ENCODE results near the gene PRDM10.

Gene PRDM10

GRCh38 chr11:129853518-129854231 is 149.0 kb downstream of the PRDM10 start:
- TF ChIP-seq CTCF (IDR thresholded peaks at IDR 0.05; ENCODE audit: low read depth, low read length, missing control alignments): no peak
- DNase-seq (ENCODE audit: low read depth): no peak
- H3K4me3 ChIP-seq (ENCODE audit: low read depth, low read length): no peak overlapping the region

- no peak for DNase-seq (ENCODE audit: low read depth)
- no peak overlapping the region for H3K4me3 ChIP-seq (ENCODE audit: low read depth, low read length)
- no peak for TF ChIP-seq CTCF (IDR thresholded peaks at IDR 0.05; ENCODE audit: low read depth, low read length, missing control alignments)
Observed at GRCh38 chr11:129852125-129852740, 150.4 kb downstream of the PRDM10 start.
